MCF 10A (cell line): ENCODE results near the gene LRRK1. TPM values are rescaled to one million over a fixed set of nuclear protein-coding genes. Genes with fewer than 3 reads are reported as not detected.

Source experiments
- BruUV-seq: library from RNA; stranded (reverse); fragments of 400-500 nt; replicated peaks from 2 replicates; lab custom pipeline; 2021; lab: Mats Ljungman, UMichigan
- CTCF ChIA-PET: fragments of 300-600 bp; sonication (Branson Sonifier 250); formaldehyde crosslinking; extraction: SDS; loops from one replicate; lab custom pipeline; 2021; ENCODE audit warnings: antibody characterized with exemption, inconsistent platforms; lab: Yijun Ruan, JAX
- POLR2A ChIA-PET: fragments of 300-600, 350-650 bp; sonication (Branson Sonifier 250); formaldehyde crosslinking; extraction: SDS; loops from one replicate; lab custom pipeline; 2020; ENCODE audit warnings: antibody characterized with exemption, inconsistent platforms; lab: Yijun Ruan, JAX
- DNase-seq: peaks from one replicate; pipeline ENCODE4 v3.0.0-alpha.2; 2018; ENCODE audit not compliant: unreplicated experiment
- H3K27ac Mint-ChIP-seq: one replicate; pipeline ENCODE4 v1.8.0; 2022; ENCODE audit warnings: mild to moderate bottlenecking, low read depth, mixed read lengths; ENCODE audit not compliant: unreplicated experiment
- H3K27me3 Mint-ChIP-seq: one replicate; pipeline ENCODE4 v1.8.0; 2022; ENCODE audit warnings: mixed read lengths; ENCODE audit not compliant: insufficient read depth, unreplicated experiment
- H3K36me3 Mint-ChIP-seq: one replicate; pipeline ENCODE4 v1.8.0; 2022; ENCODE audit warnings: mild to moderate bottlenecking, moderate library complexity, mixed read lengths; ENCODE audit not compliant: insufficient read depth, unreplicated experiment
- H3K4me1 Mint-ChIP-seq: one replicate; pipeline ENCODE4 v1.8.0; 2022; ENCODE audit warnings: mixed read lengths; ENCODE audit not compliant: insufficient read depth, unreplicated experiment
- H3K4me3 Mint-ChIP-seq: one replicate; pipeline ENCODE4 v1.8.0; 2022; ENCODE audit warnings: mild to moderate bottlenecking, moderate library complexity, mixed read lengths; ENCODE audit not compliant: unreplicated experiment
- H3K9me3 Mint-ChIP-seq: one replicate; pipeline ENCODE4 v1.8.0; 2022; ENCODE audit warnings: mixed read lengths; ENCODE audit not compliant: unreplicated experiment
- intact Hi-C: fragments of 100-400 bp; cut with micrococcal nuclease; formaldehyde crosslinking; loops from 2 replicates; pipeline ENCODE4 v1.14.1; 2022
- total RNA-seq: library from RNA; stranded (reverse); gene quantifications from 2 replicates; pipeline ENCODE4 v1.2.3, GENCODE V29; 2022
- TF ChIP-seq, protein P1 (sequence below): fragments of 200-600 bp; IDR thresholded peaks from one replicate; pipeline ENCODE4 v1.8.0; 2022; ENCODE audit warnings: antibody characterized with exemption, mild to moderate bottlenecking; ENCODE audit not compliant: unreplicated experiment

The LRRK1 gene
- total RNA-seq, 1 experiment from 2014 or later, result 15.4 TPM

DNA sequence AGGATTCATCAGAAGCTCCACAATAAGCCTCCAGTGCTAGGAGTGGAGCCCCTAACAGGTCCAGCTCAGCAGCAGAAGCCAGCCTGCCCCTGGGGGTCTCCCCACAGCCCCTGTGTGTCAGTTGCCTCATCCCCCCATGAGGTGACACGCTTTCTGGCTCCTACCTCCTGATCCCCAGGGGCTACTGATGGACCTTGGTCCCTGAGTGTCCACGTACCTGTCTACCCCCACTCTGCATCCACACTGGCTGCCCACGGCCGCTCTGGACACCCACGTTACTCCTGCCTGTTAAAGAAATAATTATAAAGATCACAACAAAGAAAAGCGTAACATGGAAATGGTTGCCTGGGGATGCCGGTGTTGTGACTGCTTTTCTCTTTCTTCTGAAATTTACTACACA lies 189.6 kb downstream of the LRRK1 start:
- no peak overlapping the region for H3K4me3 Mint-ChIP-seq
- intact Hi-C loops, result no loop called here
- CTCF ChIA-PET, result no interaction called here

DNA sequence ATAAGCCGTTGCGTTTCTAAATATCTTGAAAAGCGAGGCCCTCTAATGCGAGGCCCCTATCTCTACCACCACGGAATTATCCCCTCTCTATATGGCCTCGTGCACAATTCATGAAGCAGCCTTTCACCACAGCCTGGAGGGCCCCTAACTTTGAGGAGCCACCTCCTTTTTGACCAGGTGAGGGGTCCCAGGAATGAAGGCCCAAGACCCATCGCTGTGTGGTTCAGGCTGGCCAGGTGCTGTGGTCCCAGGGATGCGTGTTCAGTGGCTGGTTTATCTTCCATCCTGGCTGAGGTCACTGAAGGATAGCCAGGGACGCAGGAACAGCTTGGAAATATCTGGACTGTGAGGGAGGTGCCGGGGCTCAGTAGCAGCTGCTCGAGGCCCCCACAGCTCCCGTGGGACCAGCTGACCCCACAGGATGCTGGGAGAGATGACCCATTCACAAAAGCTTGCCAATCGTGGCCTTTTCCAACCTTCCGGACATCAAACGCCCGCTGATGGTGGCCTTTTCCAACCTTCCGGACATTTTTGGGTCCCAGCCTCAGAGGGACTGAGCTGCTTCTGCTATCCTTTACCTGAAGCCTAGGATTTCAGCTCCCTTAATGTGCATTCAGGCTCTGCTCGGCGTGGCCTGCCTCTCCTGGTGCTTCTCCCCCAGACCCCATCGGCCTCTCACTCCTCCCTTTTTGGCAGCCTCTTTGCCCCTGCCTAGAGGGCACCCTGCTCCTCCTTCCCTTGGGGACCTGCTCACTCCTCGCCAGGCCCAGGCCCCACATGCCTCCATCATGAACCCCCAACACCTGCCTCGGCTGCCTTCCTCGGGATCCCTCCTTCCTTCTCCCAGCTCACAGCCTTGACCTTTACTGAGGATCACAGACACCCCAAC lies 191.8 kb downstream of the LRRK1 start:
- BruUV-seq, result no TSS peak
- Mint-ChIP-seq H3K4me3 (no peak overlapping the region), H3K27me3 (no peaks in the 10 kb centered on the region), H3K27ac (no peak overlapping the region), H3K36me3 (no peaks in the 10 kb centered on the region), H3K9me3 (no peaks in the 10 kb centered on the region), H3K4me1 (no peaks in the 10 kb centered on the region)
- CTCF ChIA-PET, result interaction anchor here (0.9 to 1.0 kb wide), 2 partner anchors 12 to 21 kb away, joined by 3 to 5 read pairs; no protein-coding TSS in a partner anchor
- POLR2A ChIA-PET, result interaction anchor here (0.5 to 0.6 kb wide), 2 partner anchors 14 to 120 kb away, joined by 3 to 4 read pairs; no protein-coding TSS in a partner anchor
- intact Hi-C loops, result no loop called here
- DNase-seq, result no peak
- TF ChIP-seq, protein P1, sequence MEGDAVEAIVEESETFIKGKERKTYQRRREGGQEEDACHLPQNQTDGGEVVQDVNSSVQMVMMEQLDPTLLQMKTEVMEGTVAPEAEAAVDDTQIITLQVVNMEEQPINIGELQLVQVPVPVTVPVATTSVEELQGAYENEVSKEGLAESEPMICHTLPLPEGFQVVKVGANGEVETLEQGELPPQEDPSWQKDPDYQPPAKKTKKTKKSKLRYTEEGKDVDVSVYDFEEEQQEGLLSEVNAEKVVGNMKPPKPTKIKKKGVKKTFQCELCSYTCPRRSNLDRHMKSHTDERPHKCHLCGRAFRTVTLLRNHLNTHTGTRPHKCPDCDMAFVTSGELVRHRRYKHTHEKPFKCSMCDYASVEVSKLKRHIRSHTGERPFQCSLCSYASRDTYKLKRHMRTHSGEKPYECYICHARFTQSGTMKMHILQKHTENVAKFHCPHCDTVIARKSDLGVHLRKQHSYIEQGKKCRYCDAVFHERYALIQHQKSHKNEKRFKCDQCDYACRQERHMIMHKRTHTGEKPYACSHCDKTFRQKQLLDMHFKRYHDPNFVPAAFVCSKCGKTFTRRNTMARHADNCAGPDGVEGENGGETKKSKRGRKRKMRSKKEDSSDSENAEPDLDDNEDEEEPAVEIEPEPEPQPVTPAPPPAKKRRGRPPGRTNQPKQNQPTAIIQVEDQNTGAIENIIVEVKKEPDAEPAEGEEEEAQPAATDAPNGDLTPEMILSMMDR, result no peak

More for the DNA sequence above, 189.6 kb downstream of the LRRK1 start:
- DNase-seq, result no peak
- no TSS peak for BruUV-seq
- Mint-ChIP-seq H3K27me3 (no peaks in the 10 kb centered on the region), H3K9me3 (no peaks in the 10 kb centered on the region), H3K36me3 (no peaks in the 10 kb centered on the region), H3K4me1 (no peaks in the 10 kb centered on the region), H3K27ac (no peak overlapping the region)
- POLR2A ChIA-PET, result no interaction called here
- TF ChIP-seq, protein P1, result no peak

DNA sequence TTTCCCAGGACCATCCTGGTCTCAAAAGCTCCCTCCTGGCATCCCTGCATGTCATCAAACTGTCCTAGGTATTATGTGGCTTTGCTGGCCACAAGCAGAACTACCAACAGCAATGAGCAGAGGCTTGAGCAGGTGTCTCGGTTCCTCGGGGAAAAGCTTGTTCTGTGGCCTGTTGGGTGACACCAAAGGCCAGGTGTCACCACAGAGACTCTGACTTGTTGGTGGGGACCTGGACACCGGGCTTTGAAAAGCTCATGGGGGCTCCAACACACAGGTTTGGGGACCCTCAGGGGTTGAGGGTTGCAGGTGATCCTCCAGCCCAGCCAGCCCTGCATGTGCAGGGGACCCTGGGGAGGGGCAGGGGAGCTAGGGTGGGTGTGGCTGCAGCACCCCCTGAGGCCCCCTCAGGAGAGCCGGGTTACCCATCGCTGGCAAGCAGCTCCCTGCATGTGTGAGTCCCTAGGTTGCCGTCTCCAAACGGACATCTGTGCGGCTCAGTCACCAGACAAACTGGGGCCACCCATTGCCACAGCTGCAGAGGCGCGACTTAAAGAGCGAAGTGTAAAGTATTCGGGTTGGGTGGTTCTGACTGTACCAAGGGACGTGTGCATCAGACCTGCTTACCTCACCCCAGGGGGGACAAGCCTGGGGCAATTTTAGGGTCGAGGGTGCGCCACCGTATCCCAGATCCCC lies 192.6 kb downstream of the LRRK1 start:
- intact Hi-C loops, result no loop called here
- POLR2A ChIA-PET, result interaction anchor here (0.5 to 1.4 kb wide), 5 partner anchors 22 to 485 kb away, joined by 3 read pairs; partner anchors contain the start of gene CHSY1
- no peak overlapping the region for H3K4me3 Mint-ChIP-seq
- H3K27ac Mint-ChIP-seq, result no peak overlapping the region
- no peak for DNase-seq
- CTCF ChIA-PET, result interaction anchor here (0.6 to 0.9 kb wide), 2 partner anchors 11 to 229 kb away, joined by 3 read pairs; no protein-coding TSS in a partner anchor
- BruUV-seq, result no TSS peak
- no peaks in the 10 kb centered on the region for H3K9me3 Mint-ChIP-seq
- H3K4me1 Mint-ChIP-seq, result no peaks in the 10 kb centered on the region
- H3K27me3 Mint-ChIP-seq, result no peaks in the 10 kb centered on the region
- no peaks in the 10 kb centered on the region for H3K36me3 Mint-ChIP-seq
- TF ChIP-seq, protein P1, result no peak
